ENCODE results near the gene MEF2B.
A peak's percentile ranks its signal among the peaks of the same experiment; 100 is the strongest.
"Not testable (repeated sequence)": the region's sequence is repeated elsewhere in the genome, so short reads cannot be mapped to it uniquely, and the experiment has no call there.

MEF2B gene

DNA sequence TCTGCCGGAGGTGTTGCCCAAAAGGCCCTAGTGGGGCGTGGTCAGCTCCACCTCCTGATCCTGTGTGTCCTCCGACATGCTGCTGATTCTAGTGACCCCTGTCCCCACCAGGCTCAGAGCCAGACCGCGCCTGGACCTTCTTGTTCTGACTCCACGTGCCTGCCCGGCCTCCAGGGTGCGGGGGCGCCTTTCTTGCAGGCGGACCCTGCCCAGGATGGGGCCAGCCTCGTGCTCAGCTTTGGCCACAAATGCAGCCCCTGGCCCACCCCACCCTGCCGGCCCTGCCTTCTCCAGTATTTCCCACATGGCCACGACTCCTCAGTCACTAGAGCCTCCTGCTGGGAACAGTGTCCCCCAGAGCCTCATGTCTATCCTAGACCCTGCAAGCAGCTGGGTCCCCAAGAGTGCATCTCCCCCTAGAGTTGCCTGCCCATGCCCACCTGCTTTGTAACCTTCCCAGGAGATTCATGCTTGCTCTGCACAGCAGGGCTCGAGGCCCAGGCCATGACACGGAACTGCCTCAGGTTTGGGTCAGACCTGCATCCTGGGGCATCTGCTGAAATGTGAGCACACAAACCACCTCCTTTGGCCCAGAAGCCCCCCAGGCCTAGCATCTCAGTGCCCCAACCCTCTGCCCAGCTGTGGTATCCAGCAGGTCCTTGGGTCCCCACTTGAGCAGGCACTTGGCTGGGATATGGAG lies 58.8 kb downstream of the MEF2B start:
- TF ChIP-seq, protein P1, sequence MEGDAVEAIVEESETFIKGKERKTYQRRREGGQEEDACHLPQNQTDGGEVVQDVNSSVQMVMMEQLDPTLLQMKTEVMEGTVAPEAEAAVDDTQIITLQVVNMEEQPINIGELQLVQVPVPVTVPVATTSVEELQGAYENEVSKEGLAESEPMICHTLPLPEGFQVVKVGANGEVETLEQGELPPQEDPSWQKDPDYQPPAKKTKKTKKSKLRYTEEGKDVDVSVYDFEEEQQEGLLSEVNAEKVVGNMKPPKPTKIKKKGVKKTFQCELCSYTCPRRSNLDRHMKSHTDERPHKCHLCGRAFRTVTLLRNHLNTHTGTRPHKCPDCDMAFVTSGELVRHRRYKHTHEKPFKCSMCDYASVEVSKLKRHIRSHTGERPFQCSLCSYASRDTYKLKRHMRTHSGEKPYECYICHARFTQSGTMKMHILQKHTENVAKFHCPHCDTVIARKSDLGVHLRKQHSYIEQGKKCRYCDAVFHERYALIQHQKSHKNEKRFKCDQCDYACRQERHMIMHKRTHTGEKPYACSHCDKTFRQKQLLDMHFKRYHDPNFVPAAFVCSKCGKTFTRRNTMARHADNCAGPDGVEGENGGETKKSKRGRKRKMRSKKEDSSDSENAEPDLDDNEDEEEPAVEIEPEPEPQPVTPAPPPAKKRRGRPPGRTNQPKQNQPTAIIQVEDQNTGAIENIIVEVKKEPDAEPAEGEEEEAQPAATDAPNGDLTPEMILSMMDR (IDR thresholded peaks at IDR 0.05; ENCODE audit: extremely low read depth, insufficient read depth, missing control alignments), result no peak
- in situ Hi-C loops (cut with MboI; ENCODE audit: low pct_unique_long_range_greater_than_20kb, low sequenced_read_pairs, unreplicated experiment), result no loop called here
- no peak for DNase-seq (ENCODE audit: low spot score)

DNA sequence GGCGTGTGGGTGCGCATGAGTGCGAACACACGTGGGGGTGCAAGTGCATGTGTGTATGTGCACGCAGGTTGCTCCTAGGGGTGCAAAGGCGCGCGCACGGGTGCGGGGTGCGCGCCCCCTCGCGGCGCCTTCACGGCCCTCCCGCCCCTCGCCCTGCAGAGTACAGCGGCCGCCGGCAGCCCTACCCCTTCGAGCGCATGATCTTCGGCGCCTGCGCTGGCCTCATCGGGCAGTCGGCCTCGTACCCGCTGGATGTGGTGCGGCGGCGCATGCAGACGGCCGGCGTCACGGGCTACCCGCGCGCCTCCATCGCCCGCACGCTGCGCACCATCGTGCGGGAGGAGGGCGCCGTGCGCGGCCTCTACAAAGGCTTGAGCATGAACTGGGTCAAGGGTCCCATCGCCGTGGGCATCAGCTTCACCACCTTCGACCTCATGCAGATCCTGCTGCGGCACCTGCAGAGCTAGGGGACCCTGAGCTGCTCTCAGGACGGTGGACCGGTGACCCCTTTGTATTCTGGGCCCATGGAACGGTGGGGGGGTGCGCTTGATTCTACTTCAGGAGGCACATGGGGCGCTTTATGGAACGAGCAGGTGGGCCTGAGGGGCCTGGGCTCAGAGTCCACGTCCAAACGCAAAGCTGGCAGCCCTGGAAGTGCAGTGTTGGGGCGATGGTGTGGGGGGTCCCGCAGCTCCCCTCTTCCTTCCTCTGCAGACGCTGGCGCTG lies 59.5 kb downstream of the MEF2B start:
- in situ Hi-C loops (cut with MboI; ENCODE audit: low pct_unique_long_range_greater_than_20kb, low sequenced_read_pairs, unreplicated experiment), result no loop called here

DNA sequence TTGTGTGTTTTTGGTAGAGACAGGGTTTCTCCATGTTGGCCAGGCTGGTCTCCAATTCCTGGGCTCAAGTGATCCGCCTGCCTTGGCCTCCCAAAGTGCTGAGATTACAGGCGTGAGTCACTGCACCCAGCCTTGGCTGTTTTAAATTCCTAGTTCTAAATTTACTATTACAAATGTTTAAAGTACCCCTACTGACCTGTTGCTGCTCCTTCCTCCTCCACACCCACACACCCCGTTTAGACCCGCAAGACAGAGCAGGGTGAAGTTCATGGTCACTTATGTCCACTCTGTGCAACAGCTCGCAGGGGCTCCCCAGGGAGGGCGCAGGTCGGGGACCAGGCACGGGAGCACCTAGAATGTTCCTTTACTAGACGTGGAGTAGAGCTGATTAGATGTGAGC lies 60.5 kb downstream of the MEF2B start:
- TF ChIP-seq, protein P1 (IDR thresholded peaks at IDR 0.05; ENCODE audit: extremely low read depth, insufficient read depth, missing control alignments), result no peak
- in situ Hi-C loops (cut with MboI; ENCODE audit: low pct_unique_long_range_greater_than_20kb, low sequenced_read_pairs, unreplicated experiment), result no loop called here
- DNase-seq (ENCODE audit: low spot score), result no peak

More for the DNA sequence above, 59.5 kb downstream of the MEF2B start:
- TF ChIP-seq, protein P1 (IDR thresholded peaks at IDR 0.05; ENCODE audit: extremely low read depth, insufficient read depth, missing control alignments), result peak; percentile 44
- DNase-seq (ENCODE audit: low spot score), result peak; percentile 62

DNA sequence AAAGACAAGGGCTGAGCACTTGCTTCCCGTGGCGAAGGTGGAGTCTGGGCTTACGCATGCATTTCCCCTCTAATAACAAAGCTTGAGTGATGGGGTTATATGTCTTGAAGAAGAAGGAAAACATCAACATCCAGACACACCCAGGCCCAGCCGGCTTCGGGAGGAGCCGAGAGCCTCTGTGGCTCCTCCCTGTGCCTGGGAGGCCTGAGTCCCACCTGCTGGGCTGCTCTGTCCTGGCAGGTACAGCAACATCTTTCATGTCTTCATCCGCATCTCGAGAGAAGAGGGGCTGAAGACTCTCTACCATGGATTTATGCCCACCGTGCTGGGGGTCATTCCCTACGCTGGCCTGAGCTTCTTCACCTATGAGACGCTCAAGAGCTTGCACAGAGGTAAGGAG lies 62.4 kb downstream of the MEF2B start:
- in situ Hi-C loops (cut with MboI; ENCODE audit: low pct_unique_long_range_greater_than_20kb, low sequenced_read_pairs, unreplicated experiment), result no loop called here
- DNase-seq (ENCODE audit: low spot score), result no peak
- TF ChIP-seq, protein P1 (IDR thresholded peaks at IDR 0.05; ENCODE audit: extremely low read depth, insufficient read depth, missing control alignments), result no peak

- in situ Hi-C loops (cut with MboI; ENCODE audit: low pct_unique_long_range_greater_than_20kb, low sequenced_read_pairs, unreplicated experiment); DNase-seq (ENCODE audit: low spot score): not testable (repeated sequence)
Observed at GRCh38 chr19:19106938-19107337, 63.1 kb downstream of the MEF2B start.

DNA sequence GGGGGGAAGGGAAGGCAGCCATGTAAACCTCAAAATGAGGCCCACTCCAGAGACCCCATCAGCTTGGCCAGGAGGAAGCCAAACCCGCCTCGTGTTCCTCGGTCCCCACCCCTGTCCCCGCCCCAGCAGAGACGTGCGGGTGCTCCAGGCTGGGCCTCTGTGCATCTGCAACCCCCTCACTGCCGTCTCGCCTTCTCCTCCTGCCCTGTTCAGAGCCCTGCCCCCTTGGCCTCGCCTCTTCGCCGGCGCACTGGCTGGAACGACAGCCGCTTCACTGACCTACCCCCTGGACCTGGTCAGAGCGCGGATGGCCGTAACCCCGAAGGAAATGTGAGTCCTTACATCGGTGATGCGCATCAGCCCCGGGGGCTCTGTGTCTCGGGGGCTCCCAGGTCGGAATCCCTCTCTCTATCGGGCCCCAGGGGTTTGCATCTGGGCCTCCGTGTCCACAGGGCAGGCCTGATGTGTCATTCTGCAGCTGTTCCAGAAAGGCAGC lies 64.0 kb downstream of the MEF2B start:
- TF ChIP-seq, protein P1 (IDR thresholded peaks at IDR 0.05; ENCODE audit: extremely low read depth, insufficient read depth, missing control alignments), result no peak
- no peak for DNase-seq (ENCODE audit: low spot score)
- in situ Hi-C loops (cut with MboI; ENCODE audit: low pct_unique_long_range_greater_than_20kb, low sequenced_read_pairs, unreplicated experiment), result no loop called here

All from GM13977 (cell line).